GM11168 (cell line): Measurements from ENCODE around the gene MAP7D3.
"Not testable (repeated sequence)": the region's sequence is repeated elsewhere in the genome, so short reads cannot be mapped to it uniquely, and the experiment has no call there.

Experiments
- in situ Hi-C: fragments of 300-500 bp; cut with MboI; formaldehyde crosslinking; loops from one replicate; pipeline ENCODE4 v1.12.0; 2022; ENCODE audit warnings: low sequenced_read_pairs; ENCODE audit not compliant: unreplicated experiment

The MAP7D3 gene

GRCh38 chrX:136255541-136255940 lies 4.3 kb upstream of the MAP7D3 start:
- in situ Hi-C loops, result no loop called here

GRCh38 chrX:136250191-136251040 lies 784 bp downstream of the MAP7D3 start:
- in situ Hi-C loops, result no loop called here

GRCh38 chrX:136246201-136246600 lies 5.0 kb downstream of the MAP7D3 start:
- in situ Hi-C loops, result no loop called here

DNA sequence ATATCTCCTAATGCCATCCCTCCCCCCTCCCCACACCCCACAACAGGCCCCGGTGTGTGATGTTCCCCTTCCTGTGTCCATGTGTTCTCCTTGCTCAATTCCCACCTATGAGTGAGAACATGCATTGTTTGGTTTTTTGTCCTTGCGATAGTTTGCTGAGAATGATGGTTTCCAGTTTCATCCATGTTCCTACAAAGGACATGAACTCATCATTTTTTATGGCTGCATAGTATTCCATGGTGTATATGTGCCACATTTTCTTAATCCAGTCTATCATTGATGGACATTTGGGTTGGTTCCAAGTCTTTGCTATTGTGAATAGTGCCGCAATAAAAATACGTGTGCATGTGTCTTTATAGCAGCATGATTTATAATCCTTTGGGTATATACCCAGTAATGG lies 13.4 kb downstream of the MAP7D3 start:
- in situ Hi-C loops, result not testable (repeated sequence)

DNA sequence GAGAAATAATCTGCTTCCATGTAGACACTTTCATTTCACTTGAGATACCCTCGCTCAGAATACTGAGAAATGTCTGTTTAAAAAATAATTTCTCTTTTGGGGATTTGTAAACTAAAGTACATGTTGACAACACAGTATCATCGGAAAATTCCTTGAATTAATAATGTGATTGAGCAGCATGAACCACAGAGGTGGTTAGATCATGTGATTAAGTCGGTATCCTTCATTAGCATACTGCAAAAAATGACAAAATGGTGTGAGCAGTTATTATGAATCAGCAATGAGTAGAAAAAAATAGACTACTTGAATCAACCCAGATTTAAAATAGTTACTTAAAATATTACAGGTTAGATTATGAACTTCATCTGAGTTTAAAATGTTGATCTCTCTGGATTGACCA lies 14.1 kb downstream of the MAP7D3 start:
- in situ Hi-C loops, result no loop called here

GRCh38 chrX:136228839-136229207 lies 22.4 kb downstream of the MAP7D3 start:
- in situ Hi-C loops, result no loop called here

GRCh38 chrX:136227948-136228838 lies 23.0 kb downstream of the MAP7D3 start:
- in situ Hi-C loops, result no loop called here

DNA sequence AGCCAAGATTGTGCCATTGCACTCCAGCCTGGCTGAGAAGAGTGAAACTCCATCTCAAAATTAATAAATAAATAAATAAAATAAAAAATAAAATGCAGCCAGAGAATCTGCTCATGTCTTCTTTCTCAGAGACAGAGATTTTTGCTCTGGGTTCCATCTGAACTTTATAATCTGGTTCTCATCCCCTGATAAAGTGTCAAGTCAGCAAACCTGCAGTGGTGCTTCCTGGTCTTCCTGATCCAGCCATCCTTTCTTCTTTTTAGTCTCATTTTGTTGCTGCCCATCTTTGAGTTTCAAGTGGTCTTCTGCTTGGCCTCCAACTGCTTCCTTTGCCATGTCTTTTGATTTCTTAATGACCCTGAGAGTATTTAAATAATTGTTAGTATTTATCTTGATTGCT lies 24.1 kb downstream of the MAP7D3 start:
- in situ Hi-C loops, result no loop called here

DNA sequence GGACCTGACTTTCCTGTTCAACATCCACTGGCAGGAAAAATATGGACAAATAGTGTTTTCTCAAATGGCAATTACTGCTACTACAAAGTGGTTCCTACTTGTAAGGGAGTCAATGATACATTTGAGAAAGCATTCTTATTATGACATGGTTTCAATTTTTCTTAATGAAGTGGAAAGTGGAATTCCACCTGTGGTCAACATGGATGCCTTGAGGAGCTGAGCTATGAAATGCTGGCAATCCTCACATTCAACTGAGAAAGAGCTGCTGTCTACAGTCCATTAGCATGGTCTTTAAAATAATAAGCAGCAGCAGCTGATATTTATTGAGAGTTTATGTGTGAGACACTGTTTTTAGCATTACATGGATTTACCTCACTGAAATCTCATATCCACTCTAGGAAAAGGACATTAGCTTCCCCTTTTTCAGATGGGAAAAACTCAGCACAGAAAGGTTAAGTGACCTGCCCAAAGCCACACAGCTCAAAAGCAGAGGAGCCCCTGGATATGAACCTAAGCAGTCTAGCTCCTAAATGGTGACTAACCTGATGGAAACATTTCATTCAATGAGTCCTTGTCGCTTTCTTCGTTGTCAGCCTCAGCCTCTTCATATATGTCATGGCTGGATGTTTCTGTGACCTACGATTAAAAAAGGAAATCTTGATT lies 29.2 kb downstream of the MAP7D3 start:
- in situ Hi-C loops, result no loop called here

GRCh38 chrX:136220951-136221350 lies 30.2 kb downstream of the MAP7D3 start:
- in situ Hi-C loops, result no loop called here

- in situ Hi-C loops, result no loop called here
Measured at GRCh38 chrX:136220540-136220939, 30.7 kb downstream of the MAP7D3 start.

- in situ Hi-C loops, result no loop called here
Measured at GRCh38 chrX:136219893-136220292, 31.3 kb downstream of the MAP7D3 start.

DNA sequence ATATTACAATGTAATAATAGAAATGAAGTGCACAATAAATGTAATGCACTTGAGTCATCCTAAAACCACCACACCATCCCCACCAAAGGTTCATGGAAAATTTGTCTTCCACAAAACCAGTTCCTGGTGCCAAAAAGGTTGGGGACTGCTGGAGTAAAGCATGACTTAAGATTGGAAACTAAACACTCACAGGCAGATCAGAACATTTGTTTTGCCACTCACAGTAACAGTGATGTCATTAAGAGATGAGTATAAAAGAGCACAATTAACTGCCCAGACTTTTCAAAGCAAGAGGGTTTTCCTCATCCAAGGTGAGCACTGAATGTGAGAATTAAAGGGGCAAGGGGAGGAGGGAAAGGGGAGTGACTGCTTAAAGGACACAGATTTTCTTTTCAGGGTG lies 35.6 kb downstream of the MAP7D3 start:
- in situ Hi-C loops, result no loop called here

GRCh38 chrX:136214551-136214950 lies 36.6 kb downstream of the MAP7D3 start:
- in situ Hi-C loops, result no loop called here

DNA sequence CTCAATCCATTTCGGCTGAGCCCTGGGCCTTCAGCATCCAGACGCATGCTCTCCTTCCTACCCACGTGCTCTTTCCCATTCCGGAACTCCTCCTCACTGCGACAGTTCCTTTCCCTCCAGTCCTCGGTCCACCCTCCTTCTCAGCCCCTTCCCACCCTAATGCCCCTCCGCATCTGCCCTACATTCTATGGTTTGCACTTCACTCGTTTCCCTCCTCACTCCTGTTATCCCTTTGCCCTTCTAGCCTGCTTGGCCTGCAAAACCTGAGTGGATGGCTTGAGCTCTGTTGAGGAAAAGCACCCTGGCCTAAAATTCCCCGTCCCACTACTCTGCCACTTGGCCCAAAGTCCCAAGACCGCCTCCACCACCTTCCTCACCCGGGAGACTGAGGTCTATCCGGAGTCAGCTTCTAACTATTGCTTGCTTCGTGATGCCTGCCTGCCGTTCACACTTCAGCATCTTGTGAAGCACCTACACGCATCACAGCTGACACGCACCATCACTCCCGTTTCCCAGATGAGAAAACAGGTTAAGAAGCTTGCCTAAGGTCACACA lies 38.6 kb downstream of the MAP7D3 start:
- in situ Hi-C loops, result no loop called here

- in situ Hi-C loops, result no loop called here
Measured at GRCh38 chrX:136211766-136212556, 39.2 kb downstream of the MAP7D3 start.

DNA sequence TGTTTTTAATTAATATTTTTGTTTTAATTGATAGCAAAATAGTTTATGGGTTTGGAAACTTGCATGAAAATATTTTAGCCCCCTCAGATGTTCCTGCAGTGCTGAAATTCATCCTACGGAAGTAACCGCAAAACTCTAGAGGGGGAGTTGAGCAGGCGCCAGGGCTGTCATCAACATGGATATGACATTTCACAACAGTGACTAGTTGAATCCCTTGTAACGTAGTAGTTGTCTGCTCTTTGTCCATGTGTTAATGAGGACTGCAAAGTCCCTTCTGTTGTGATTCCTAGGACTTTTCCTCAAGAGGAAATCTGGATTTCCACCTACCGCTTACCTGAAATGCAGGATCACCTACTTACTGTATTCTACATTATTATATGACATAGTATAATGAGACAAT lies 40.4 kb downstream of the MAP7D3 start:
- in situ Hi-C loops, result no loop called here

DNA sequence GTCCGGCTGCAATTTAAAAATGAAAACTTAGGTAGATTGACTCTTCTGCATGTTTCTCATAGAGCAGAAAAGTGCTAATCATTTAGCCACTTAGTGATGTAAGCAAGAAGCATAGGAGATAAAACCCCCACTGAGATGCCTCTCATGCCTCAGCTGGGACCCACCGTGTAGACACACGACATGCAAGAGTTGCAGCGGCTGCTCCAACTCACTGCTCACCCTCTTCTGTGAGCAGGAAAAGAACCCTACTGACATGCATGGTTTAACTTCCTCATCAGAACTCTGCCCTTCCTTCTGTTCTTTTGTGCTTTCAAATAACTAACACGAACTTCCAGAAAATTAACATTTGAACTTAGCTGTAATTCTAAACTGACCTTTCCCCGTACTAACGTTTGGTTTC lies 41.0 kb downstream of the MAP7D3 start:
- in situ Hi-C loops, result no loop called here

DNA sequence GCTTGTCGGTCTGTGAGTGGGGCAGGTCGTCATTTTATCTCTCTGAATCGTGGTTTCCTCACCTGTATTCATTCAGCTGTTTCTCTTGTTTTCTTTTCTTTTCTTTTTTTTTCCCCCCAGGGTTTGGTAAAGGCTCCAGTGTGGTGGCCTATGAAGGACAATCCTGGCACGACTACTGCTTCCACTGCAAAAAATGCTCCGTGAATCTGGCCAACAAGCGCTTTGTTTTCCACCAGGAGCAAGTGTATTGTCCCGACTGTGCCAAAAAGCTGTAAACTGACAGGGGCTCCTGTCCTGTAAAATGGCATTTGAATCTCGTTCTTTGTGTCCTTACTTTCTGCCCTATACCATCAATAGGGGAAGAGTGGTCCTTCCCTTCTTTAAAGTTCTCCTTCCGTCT lies 41.4 kb downstream of the MAP7D3 start:
- in situ Hi-C loops, result no loop called here
